Measurements from ENCODE around the gene HOXB4. TPM values are rescaled to one million over a fixed set of nuclear protein-coding genes. Genes with fewer than 3 reads are reported as not detected.

The HOXB4 gene
- total RNA-seq, 1 donor from 2014 or later, result 6.5 TPM

GRCh38 chr17:48577330-48577945 lies 712 bp downstream of the HOXB4 start:
- no peak overlapping the region for H3K27ac Mint-ChIP-seq (ENCODE audit: unreplicated experiment)
- peak overlapping the region; percentile 92 for H3K4me3 Mint-ChIP-seq (ENCODE audit: unreplicated experiment)
- H3K9me3 Mint-ChIP-seq (ENCODE audit: unreplicated experiment), result no peaks in the 10 kb centered on the region
- TF ChIP-seq, protein P1, sequence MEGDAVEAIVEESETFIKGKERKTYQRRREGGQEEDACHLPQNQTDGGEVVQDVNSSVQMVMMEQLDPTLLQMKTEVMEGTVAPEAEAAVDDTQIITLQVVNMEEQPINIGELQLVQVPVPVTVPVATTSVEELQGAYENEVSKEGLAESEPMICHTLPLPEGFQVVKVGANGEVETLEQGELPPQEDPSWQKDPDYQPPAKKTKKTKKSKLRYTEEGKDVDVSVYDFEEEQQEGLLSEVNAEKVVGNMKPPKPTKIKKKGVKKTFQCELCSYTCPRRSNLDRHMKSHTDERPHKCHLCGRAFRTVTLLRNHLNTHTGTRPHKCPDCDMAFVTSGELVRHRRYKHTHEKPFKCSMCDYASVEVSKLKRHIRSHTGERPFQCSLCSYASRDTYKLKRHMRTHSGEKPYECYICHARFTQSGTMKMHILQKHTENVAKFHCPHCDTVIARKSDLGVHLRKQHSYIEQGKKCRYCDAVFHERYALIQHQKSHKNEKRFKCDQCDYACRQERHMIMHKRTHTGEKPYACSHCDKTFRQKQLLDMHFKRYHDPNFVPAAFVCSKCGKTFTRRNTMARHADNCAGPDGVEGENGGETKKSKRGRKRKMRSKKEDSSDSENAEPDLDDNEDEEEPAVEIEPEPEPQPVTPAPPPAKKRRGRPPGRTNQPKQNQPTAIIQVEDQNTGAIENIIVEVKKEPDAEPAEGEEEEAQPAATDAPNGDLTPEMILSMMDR (IDR thresholded peaks at IDR 0.05; ENCODE audit: unreplicated experiment), result no peak
- peaks cover 54% of the 10 kb centered on the region for H3K4me1 Mint-ChIP-seq (ENCODE audit: unreplicated experiment)
- H3K36me3 Mint-ChIP-seq (ENCODE audit: low read depth, unreplicated experiment), result no peaks in the 10 kb centered on the region
- H3K27me3 Mint-ChIP-seq (ENCODE audit: unreplicated experiment), result peaks cover 42% of the 10 kb centered on the region
- DNase-seq (ENCODE audit: low spot score), result no peak

- peaks cover 57% of the 10 kb centered on the region for H3K4me1 Mint-ChIP-seq (ENCODE audit: unreplicated experiment)
- no peaks in the 10 kb centered on the region for H3K9me3 Mint-ChIP-seq (ENCODE audit: unreplicated experiment)
- H3K27me3 Mint-ChIP-seq (ENCODE audit: unreplicated experiment), result peaks cover 43% of the 10 kb centered on the region
- no peak for DNase-seq (ENCODE audit: low spot score)
- TF ChIP-seq, protein P1 (IDR thresholded peaks at IDR 0.05; ENCODE audit: unreplicated experiment), result no peak
- H3K27ac Mint-ChIP-seq (ENCODE audit: unreplicated experiment), result no peak overlapping the region
- peak overlapping the region; percentile 92 for H3K4me3 Mint-ChIP-seq (ENCODE audit: unreplicated experiment)
- H3K36me3 Mint-ChIP-seq (ENCODE audit: low read depth, unreplicated experiment), result peaks cover 3% of the 10 kb centered on the region
Measured at GRCh38 chr17:48576479-48577309, 1.5 kb downstream of the HOXB4 start.

GRCh38 chr17:48575673-48576478 lies 2.3 kb downstream of the HOXB4 start:
- H3K27ac Mint-ChIP-seq (ENCODE audit: unreplicated experiment), result no peak overlapping the region
- H3K27me3 Mint-ChIP-seq (ENCODE audit: unreplicated experiment), result peaks cover 40% of the 10 kb centered on the region
- H3K9me3 Mint-ChIP-seq (ENCODE audit: unreplicated experiment), result no peaks in the 10 kb centered on the region
- TF ChIP-seq, protein P1 (IDR thresholded peaks at IDR 0.05; ENCODE audit: unreplicated experiment), result no peak
- peaks cover 63% of the 10 kb centered on the region for H3K4me1 Mint-ChIP-seq (ENCODE audit: unreplicated experiment)
- DNase-seq (ENCODE audit: low spot score), result no peak
- peak overlapping the region; percentile 80 for H3K4me3 Mint-ChIP-seq (ENCODE audit: unreplicated experiment)
- peaks cover 6% of the 10 kb centered on the region for H3K36me3 Mint-ChIP-seq (ENCODE audit: low read depth, unreplicated experiment)

GRCh38 chr17:48575066-48575582 lies 3.0 kb downstream of the HOXB4 start:
- Mint-ChIP-seq H3K4me1 (ENCODE audit: unreplicated experiment) (peaks cover 61% of the 10 kb centered on the region), H3K9me3 (ENCODE audit: unreplicated experiment) (no peaks in the 10 kb centered on the region), H3K36me3 (ENCODE audit: low read depth, unreplicated experiment) (peaks cover 6% of the 10 kb centered on the region), H3K4me3 (ENCODE audit: unreplicated experiment) (no peak overlapping the region), H3K27me3 (ENCODE audit: unreplicated experiment) (peaks cover 38% of the 10 kb centered on the region), H3K27ac (ENCODE audit: unreplicated experiment) (no peak overlapping the region)
- no peak for DNase-seq (ENCODE audit: low spot score)
- TF ChIP-seq, protein P1 (IDR thresholded peaks at IDR 0.05; ENCODE audit: unreplicated experiment), result no peak

Measured in endothelial cell (in vitro differentiated cells).